Measurements from ENCODE around the gene CCDC50.

The CCDC50 gene

GRCh38 chr3:191372122-191372521 is 42.9 kb downstream of the CCDC50 start:
- Histone ChIP-seq H3K27me3 (ENCODE audit: low read length) (no peaks in the 10 kb centered on the region), H3K79me2 (ENCODE audit: insufficient read depth, low read length) (no peaks in the 10 kb centered on the region), H3K9me3 (ENCODE audit: insufficient read depth, low read length) (no peaks in the 10 kb centered on the region), H4K20me1 (ENCODE audit: low read depth, low read length) (no peaks in the 10 kb centered on the region), H2AFZ (ENCODE audit: low read depth, low read length, severe bottlenecking) (no peak overlapping the region), H3F3A (ENCODE audit: insufficient read depth) (no peaks in the 10 kb centered on the region), H3K4me2 (ENCODE audit: low read depth, low read length, poor library complexity, severe bottlenecking) (no peak overlapping the region), H3K9me2 (replicated peaks; ENCODE audit: insufficient read depth, low read length) (no peaks in the 10 kb centered on the region), H3K4me3 (ENCODE audit: insufficient read depth, low read length, poor library complexity, severe bottlenecking) (no peak overlapping the region), H3K27ac (ENCODE audit: low read depth, low read length) (no peak overlapping the region), H3K9ac (ENCODE audit: low read length) (no peak overlapping the region), H3K36me3 (ENCODE audit: low read length) (no peaks in the 10 kb centered on the region)
- TF ChIP-seq EZH2phosphoT487 (conservative IDR thresholded peaks at IDR 0.05; ENCODE audit: low read length) (no peak), CTCF (IDR thresholded peaks at IDR 0.05; ENCODE audit: insufficient read depth, low read length, poor library complexity, severe bottlenecking) (no peak)

DNA sequence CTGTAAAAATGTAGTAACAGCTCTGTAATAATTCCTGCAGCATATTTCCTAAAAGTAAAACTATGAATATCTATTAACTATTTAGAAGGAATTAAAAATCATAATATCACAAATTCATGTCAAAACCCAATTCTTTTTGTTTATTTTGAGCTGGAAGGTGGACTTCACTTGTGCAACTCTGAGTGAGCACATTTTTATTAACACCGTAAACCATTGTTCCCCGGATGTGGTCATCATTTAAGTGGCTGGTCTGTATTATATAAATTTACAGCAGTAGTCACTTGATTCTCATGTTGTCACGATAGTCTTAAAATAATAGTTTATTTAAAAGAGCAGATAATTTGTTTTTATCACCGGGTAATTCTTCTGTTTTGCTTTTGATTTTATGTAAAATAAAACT is 44.1 kb downstream of the CCDC50 start:
- Histone ChIP-seq H3K4me2 (ENCODE audit: low read depth, low read length, poor library complexity, severe bottlenecking) (no peak overlapping the region), H3F3A (ENCODE audit: insufficient read depth) (no peaks in the 10 kb centered on the region), H4K20me1 (ENCODE audit: low read depth, low read length) (no peaks in the 10 kb centered on the region), H3K9me3 (ENCODE audit: insufficient read depth, low read length) (no peaks in the 10 kb centered on the region), H3K9me2 (replicated peaks; ENCODE audit: insufficient read depth, low read length) (no peaks in the 10 kb centered on the region), H3K27me3 (ENCODE audit: low read length) (no peaks in the 10 kb centered on the region), H3K36me3 (ENCODE audit: low read length) (no peaks in the 10 kb centered on the region), H3K27ac (ENCODE audit: low read depth, low read length) (no peak overlapping the region), H2AFZ (ENCODE audit: low read depth, low read length, severe bottlenecking) (no peak overlapping the region), H3K9ac (ENCODE audit: low read length) (no peak overlapping the region), H3K4me3 (ENCODE audit: insufficient read depth, low read length, poor library complexity, severe bottlenecking) (no peak overlapping the region), H3K79me2 (ENCODE audit: insufficient read depth, low read length) (no peaks in the 10 kb centered on the region)
- TF ChIP-seq CTCF (IDR thresholded peaks at IDR 0.05; ENCODE audit: insufficient read depth, low read length, poor library complexity, severe bottlenecking) (no peak), EZH2phosphoT487 (conservative IDR thresholded peaks at IDR 0.05; ENCODE audit: low read length) (no peak)

- no peaks in the 10 kb centered on the region for H3K79me2 ChIP-seq (ENCODE audit: insufficient read depth, low read length)
- no peak overlapping the region for H3K4me3 ChIP-seq (ENCODE audit: insufficient read depth, low read length, poor library complexity, severe bottlenecking)
- H3K9me3 ChIP-seq (ENCODE audit: insufficient read depth, low read length) = no peaks in the 10 kb centered on the region
- H3F3A ChIP-seq (ENCODE audit: insufficient read depth) = no peaks in the 10 kb centered on the region
- H2AFZ ChIP-seq (ENCODE audit: low read depth, low read length, severe bottlenecking) = no peak overlapping the region
- TF ChIP-seq CTCF (IDR thresholded peaks at IDR 0.05; ENCODE audit: insufficient read depth, low read length, poor library complexity, severe bottlenecking) = no peak
- no peak for TF ChIP-seq EZH2phosphoT487 (conservative IDR thresholded peaks at IDR 0.05; ENCODE audit: low read length)
- H4K20me1 ChIP-seq (ENCODE audit: low read depth, low read length) = no peaks in the 10 kb centered on the region
- no peaks in the 10 kb centered on the region for H3K9me2 ChIP-seq (replicated peaks; ENCODE audit: insufficient read depth, low read length)
- H3K9ac ChIP-seq (ENCODE audit: low read length) = no peak overlapping the region
- no peaks in the 10 kb centered on the region for H3K27me3 ChIP-seq (ENCODE audit: low read length)
- H3K36me3 ChIP-seq (ENCODE audit: low read length) = no peaks in the 10 kb centered on the region
- no peak overlapping the region for H3K27ac ChIP-seq (ENCODE audit: low read depth, low read length)
- H3K4me2 ChIP-seq (ENCODE audit: low read depth, low read length, poor library complexity, severe bottlenecking) = no peak overlapping the region
Measured at GRCh38 chr3:191376516-191377141, 47.4 kb downstream of the CCDC50 start.

All from SU-DHL-6 (cell line).